ENCODE measurements around the gene PLCD1. TPM values are rescaled to one million over a fixed set of nuclear protein-coding genes. Genes with fewer than 3 reads are reported as not detected.

The PLCD1 gene
- total and polyA plus RNA-seq, 2 experiments from 2014 or later = 16.0 to 24.4 TPM

GRCh38 chr3:38038447-38038911 lies 9.0 kb upstream of the PLCD1 start:
- Mint-ChIP-seq H3K36me3 (ENCODE audit: low read depth) (no peaks in the 10 kb centered on the region), H3K27me3 (ENCODE audit: insufficient read depth, low read depth, poor library complexity) (peaks cover 22% of the 10 kb centered on the region), H3K4me3 (peak overlapping the region; percentile 73), H3K27ac (no peak overlapping the region), H3K4me1 (peaks cover 22% of the 10 kb centered on the region), H3K9me3 (no peaks in the 10 kb centered on the region; the same call in 1 of the 3 replicates)
- peak overlapping the region; percentile 58 for H3K4me3 ChIP-seq
- no peaks in the 10 kb centered on the region for H3K79me2 ChIP-seq (replicated peaks; ENCODE audit: insufficient read depth)
- no peaks in the 10 kb centered on the region for H3K9me2 ChIP-seq (ENCODE audit: insufficient read depth)
- no peak for DNase-seq (ENCODE audit: low spot score)
- H3K27me3 ChIP-seq (ENCODE audit: insufficient read depth) = peaks cover 32% of the 10 kb centered on the region
- H3K36me3 ChIP-seq (ENCODE audit: insufficient read depth) = no peaks in the 10 kb centered on the region
- no peak for ATAC-seq
- H4K20me1 ChIP-seq (replicated peaks; ENCODE audit: insufficient read depth) = no peaks in the 10 kb centered on the region
- H3F3A ChIP-seq (replicated peaks; ENCODE audit: low read depth) = no peaks in the 10 kb centered on the region; the same call in 1 of the 2 replicates
- TF ChIP-seq JUNB (IDR thresholded peaks at IDR 0.05; ENCODE audit: unreplicated experiment) = no peak
- peak overlapping the region; percentile 83 for H3K4me2 ChIP-seq
- peak overlapping the region; percentile 80 for H2AFZ ChIP-seq
- H3K27ac ChIP-seq (ENCODE audit: low read depth) = no peak overlapping the region
- H3K4me1 ChIP-seq (ENCODE audit: insufficient read depth) = no peaks in the 10 kb centered on the region; the same call in 1 of the 2 replicates

GRCh38 chr3:38036906-38037305 lies 7.5 kb upstream of the PLCD1 start:
- Mint-ChIP-seq H3K36me3 (ENCODE audit: low read depth) (no peaks in the 10 kb centered on the region), H3K4me3 (no peak overlapping the region), H3K27ac (no peak overlapping the region), H3K27me3 (ENCODE audit: insufficient read depth, low read depth, poor library complexity) (peaks cover 22% of the 10 kb centered on the region), H3K4me1 (peaks cover 22% of the 10 kb centered on the region), H3K9me3 (no peaks in the 10 kb centered on the region; the same call in 1 of the 3 replicates)
- H3K4me3 ChIP-seq = no peak overlapping the region
- peak overlapping the region; percentile 89 for H2AFZ ChIP-seq
- H3K36me3 ChIP-seq (ENCODE audit: insufficient read depth) = no peaks in the 10 kb centered on the region
- H3K4me2 ChIP-seq = peak overlapping the region; percentile 43; the same call in 1 of the 2 replicates
- ATAC-seq (peak; percentile 30), DNase-seq (ENCODE audit: low spot score) (peak; percentile 29)
- H3K9me2 ChIP-seq (ENCODE audit: insufficient read depth) = no peaks in the 10 kb centered on the region
- no peak overlapping the region for H3K27ac ChIP-seq (ENCODE audit: low read depth)
- H3K79me2 ChIP-seq (replicated peaks; ENCODE audit: insufficient read depth) = no peaks in the 10 kb centered on the region
- H4K20me1 ChIP-seq (replicated peaks; ENCODE audit: insufficient read depth) = no peaks in the 10 kb centered on the region
- TF ChIP-seq STAT1 (IDR thresholded peaks at IDR 0.05; ENCODE audit: unreplicated experiment) (no peak), CREB1 (CRISPR knock-in tag; IDR thresholded peaks at IDR 0.05; ENCODE audit: low read depth) (no peak), CTCF (conservative IDR thresholded peaks at IDR 0.05; ENCODE audit: low read depth in 2 of 2) (no peak)
- H3K4me1 ChIP-seq (ENCODE audit: insufficient read depth) = no peaks in the 10 kb centered on the region; the same call in 1 of the 2 replicates
- H3K27me3 ChIP-seq (ENCODE audit: insufficient read depth) = peaks cover 36% of the 10 kb centered on the region
- no peaks in the 10 kb centered on the region; the same call in 1 of the 2 replicates for H3F3A ChIP-seq (replicated peaks; ENCODE audit: low read depth)

- Mint-ChIP-seq H3K36me3 (ENCODE audit: low read depth) (no peaks in the 10 kb centered on the region), H3K27me3 (ENCODE audit: insufficient read depth, low read depth, poor library complexity) (peaks cover 28% of the 10 kb centered on the region), H3K9me3 (no peaks in the 10 kb centered on the region; the same call in 1 of the 3 replicates), H3K27ac (no peak overlapping the region), H3K4me3 (no peak overlapping the region), H3K4me1 (peaks cover 22% of the 10 kb centered on the region)
- Histone ChIP-seq H4K20me1 (replicated peaks; ENCODE audit: insufficient read depth) (no peaks in the 10 kb centered on the region), H3F3A (replicated peaks; ENCODE audit: low read depth) (no peaks in the 10 kb centered on the region; the same call in 1 of the 2 replicates), H2AFZ (peak overlapping the region; percentile 89), H3K79me2 (replicated peaks; ENCODE audit: insufficient read depth) (no peaks in the 10 kb centered on the region), H3K27me3 (ENCODE audit: insufficient read depth) (peaks cover 40% of the 10 kb centered on the region), H3K4me1 (ENCODE audit: insufficient read depth) (no peaks in the 10 kb centered on the region; the same call in 1 of the 2 replicates), H3K9me2 (ENCODE audit: insufficient read depth) (no peaks in the 10 kb centered on the region), H3K4me3 (no peak overlapping the region), H3K27ac (ENCODE audit: low read depth) (no peak overlapping the region), H3K36me3 (ENCODE audit: insufficient read depth) (no peaks in the 10 kb centered on the region), H3K4me2 (no peak overlapping the region)
- ATAC-seq (no peak), DNase-seq (ENCODE audit: low spot score) (no peak)
- no peak for TF ChIP-seq ETS1 (IDR thresholded peaks at IDR 0.05)
- TF ChIP-seq ZNF114 (CRISPR knock-in tag; IDR thresholded peaks at IDR 0.05) = no peak
- no peak for TF ChIP-seq STAT1 (IDR thresholded peaks at IDR 0.05; ENCODE audit: unreplicated experiment)
- no peak for TF ChIP-seq JUNB (IDR thresholded peaks at IDR 0.05; ENCODE audit: unreplicated experiment)
- no peak for TF ChIP-seq ZNF462 (CRISPR knock-in tag; IDR thresholded peaks at IDR 0.05)
Observed at GRCh38 chr3:38036286-38036685, 6.8 kb upstream of the PLCD1 start.
